Mucosa of stomach (tissue), 1 donor: ENCODE measurements around the gene POLR3K.
"Not testable (repeated sequence)": the region's sequence is repeated elsewhere in the genome, so short reads cannot be mapped to it uniquely, and the experiment has no call there.

Experiments
- H3K27me3 ChIP-seq: one replicate; pipeline ENCODE4 v1.7.0; 2013; ENCODE audit warnings: mild to moderate bottlenecking, low read length; ENCODE audit not compliant: control insufficient read depth, insufficient read depth
- H3K36me3 ChIP-seq: one replicate; pipeline ENCODE4 v1.7.0; 2013; ENCODE audit warnings: low read length; ENCODE audit not compliant: control insufficient read depth, insufficient read depth
- H3K4me1 ChIP-seq: one replicate; pipeline ENCODE4 v1.7.0; 2013; ENCODE audit warnings: mild to moderate bottlenecking, low read length; ENCODE audit not compliant: control insufficient read depth, insufficient read depth
- H3K4me3 ChIP-seq: one replicate; pipeline ENCODE4 v1.7.0; 2013; ENCODE audit warnings: low read length
- H3K9ac ChIP-seq: one replicate; pipeline ENCODE4 v1.7.0; 2013; ENCODE audit warnings: mild to moderate bottlenecking, low read length, moderate library complexity
- H3K9me3 ChIP-seq: one replicate; pipeline ENCODE4 v1.7.0; 2013; ENCODE audit warnings: mild to moderate bottlenecking, low read length, moderate library complexity; ENCODE audit not compliant: control insufficient read depth
- donor health status: Pancreatic carcinoma.

Gene POLR3K

DNA sequence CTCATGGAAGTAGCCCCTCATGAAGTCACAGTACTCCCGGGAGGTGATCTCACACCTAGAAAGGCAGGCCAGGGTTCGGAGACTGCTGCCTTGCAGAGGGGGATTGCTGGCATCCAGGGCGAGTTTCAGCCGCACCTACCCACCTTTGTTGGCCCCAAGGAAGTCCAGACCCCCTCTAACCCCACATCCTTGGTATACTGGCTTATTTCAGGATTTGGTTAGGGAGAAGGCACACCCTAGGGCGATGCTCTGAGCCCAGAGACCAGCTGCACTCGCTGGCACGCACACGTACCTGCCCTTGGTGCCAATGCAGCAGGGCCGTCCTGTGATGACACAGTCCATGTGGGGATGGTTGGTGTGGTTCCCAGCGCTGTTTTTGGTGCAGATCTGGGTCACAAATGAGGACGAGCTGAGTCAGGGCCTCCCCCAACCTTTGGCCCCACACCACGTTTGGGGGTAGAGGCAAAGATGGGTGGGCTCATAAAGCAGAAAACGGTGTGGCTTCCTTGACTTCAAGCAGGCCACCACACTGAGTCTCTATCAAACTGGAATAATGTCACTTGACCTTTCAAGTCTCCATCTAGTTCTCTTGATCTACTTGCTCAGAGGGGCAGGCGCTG lies 6.1 kb upstream of the POLR3K start:
- Histone ChIP-seq H3K36me3 (peaks cover 13% of the 10 kb centered on the region), H3K4me1 (no peaks in the 10 kb centered on the region), H3K9me3 (no peaks in the 10 kb centered on the region), H3K9ac (no peak overlapping the region), H3K4me3 (no peak overlapping the region), H3K27me3 (no peaks in the 10 kb centered on the region)

DNA sequence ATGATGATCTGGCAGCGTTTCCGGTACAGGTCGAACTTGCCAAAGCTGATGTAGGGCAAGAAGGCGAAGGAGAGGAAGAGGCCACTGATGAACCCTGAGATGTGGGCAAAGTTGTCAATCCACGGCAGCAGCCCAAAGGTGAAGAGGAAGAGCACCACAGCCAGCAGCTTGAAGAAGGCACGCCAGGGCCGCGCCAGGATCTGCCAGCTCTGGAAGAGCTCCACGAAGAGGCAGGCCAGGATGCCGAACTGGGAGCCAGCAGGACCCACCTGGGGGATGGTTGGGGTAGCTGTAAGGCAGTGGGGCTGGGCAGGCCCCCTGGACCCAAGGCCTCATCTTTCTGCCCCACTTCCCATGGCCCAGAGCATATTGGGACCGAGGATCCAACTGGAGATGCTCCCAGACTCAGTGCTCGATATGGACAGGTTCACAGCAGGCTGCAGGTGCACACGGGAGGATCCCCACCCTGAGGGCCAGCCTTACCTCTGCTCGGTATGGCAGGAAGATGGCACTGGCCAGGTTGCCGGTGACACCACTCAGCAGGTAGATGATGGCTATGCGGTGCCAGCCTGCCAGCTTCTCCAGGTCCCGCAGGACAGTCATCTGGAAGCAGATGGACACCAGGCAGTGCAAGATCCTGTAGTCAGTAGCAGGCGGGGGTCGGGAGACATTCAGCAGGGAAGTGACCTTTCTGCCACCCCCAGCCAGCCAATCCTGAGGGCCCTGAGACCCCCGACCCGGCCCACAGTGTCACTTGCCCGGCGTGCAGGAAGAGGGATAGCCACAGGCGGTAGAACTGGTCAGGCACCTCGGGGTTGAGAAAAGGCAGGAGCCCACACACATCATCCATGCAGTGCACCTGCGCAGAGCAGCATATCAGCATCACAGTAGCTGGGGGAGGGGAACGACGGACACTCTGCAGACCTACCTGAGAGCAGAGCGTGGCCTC lies 5.4 kb upstream of the POLR3K start:
- H3K4me3 ChIP-seq, result no peak overlapping the region
- no peaks in the 10 kb centered on the region for H3K27me3 ChIP-seq
- no peak overlapping the region for H3K9ac ChIP-seq
- peaks cover 13% of the 10 kb centered on the region for H3K36me3 ChIP-seq
- peaks cover 5% of the 10 kb centered on the region for H3K4me1 ChIP-seq
- H3K9me3 ChIP-seq, result no peaks in the 10 kb centered on the region

DNA sequence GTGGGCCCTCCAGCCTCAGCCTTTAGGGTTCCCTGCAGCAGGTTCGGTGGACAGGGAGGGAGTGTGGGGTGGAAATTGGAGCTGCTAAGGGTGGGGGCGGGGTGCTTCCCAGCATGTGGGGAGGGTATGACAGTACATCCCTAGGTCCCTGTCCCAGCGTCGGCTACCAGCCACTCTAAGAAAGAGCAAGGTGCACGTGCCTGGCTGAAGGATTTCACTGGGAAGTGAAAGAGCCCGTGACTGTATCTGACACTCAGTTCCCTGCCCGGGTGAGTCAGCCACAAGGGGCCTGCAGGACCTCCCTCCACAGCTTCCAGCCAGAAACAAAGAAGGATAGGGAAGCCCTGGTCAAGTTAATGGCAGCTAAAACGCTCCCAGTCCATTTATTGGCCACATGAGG lies 4.3 kb upstream of the POLR3K start:
- H3K9me3 ChIP-seq, result no peaks in the 10 kb centered on the region
- H3K4me3 ChIP-seq, result no peak overlapping the region
- H3K4me1 ChIP-seq, result peaks cover 5% of the 10 kb centered on the region
- H3K27me3 ChIP-seq, result no peaks in the 10 kb centered on the region
- peaks cover 13% of the 10 kb centered on the region for H3K36me3 ChIP-seq
- no peak overlapping the region for H3K9ac ChIP-seq

DNA sequence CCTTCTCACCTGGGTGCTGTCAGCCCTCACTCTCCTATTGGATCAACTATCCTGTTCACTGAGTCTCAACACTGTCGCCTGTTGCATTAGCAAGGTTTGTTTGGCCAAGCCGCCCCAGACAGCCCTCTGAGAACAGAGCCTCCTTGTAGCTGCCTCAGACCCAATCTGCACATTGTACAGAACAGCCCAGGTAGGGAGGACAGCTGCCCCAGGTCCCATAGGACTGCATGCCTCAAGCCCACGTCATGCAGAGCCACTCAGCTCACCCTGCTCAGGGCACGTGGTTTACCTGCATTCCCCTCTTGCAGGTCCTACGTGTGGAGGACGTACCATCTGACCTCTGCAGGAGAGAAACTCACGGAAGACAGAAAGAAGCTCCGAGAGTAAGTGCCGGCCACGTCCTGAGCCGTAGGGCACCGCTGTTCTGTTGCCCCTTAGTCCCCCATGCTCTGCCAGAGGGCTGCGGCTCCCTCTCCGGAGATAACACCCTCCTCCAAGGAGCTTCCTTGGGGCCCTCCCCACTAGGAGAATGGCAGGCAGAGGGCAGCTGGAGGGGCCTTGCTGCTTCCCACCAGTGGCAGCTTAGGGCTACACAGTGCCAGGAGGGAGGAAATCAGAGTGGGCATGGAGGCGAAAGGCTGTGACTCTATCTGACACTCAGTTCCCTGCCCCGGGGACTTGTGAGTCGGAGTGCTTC lies 3.0 kb upstream of the POLR3K start:
- Histone ChIP-seq H3K27me3 (no peaks in the 10 kb centered on the region), H3K36me3 (peaks cover 13% of the 10 kb centered on the region), H3K4me3 (no peak overlapping the region), H3K9me3 (no peaks in the 10 kb centered on the region), H3K9ac (no peak overlapping the region), H3K4me1 (peaks cover 7% of the 10 kb centered on the region)

DNA sequence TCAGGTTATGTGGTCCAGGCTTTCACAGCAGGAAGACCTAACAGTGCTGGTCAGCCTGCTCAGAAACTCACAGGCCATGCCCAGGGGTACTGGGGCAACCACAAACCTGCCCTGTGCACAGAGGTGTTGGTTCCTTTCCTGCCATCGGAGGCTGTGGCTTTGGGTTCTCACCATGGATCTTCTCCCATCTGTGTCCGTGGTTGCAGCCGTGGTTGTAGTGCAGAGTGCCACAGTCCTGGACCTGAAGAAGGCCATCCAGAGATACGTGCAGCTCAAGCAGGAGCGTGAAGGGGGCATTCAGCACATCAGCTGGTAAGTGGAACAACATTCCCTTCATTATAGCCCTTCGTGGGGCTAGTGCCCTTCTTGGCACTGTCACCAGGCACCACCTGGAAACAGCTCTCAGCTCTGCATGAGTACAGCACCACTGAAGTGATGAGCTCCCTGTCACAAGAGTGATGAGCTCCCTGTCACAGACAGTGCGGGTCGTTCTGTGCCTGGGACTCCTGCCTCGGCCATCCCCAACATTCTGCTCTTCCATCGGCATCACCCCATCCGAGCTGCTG lies 2.2 kb upstream of the POLR3K start:
- no peaks in the 10 kb centered on the region for H3K9me3 ChIP-seq
- no peaks in the 10 kb centered on the region for H3K27me3 ChIP-seq
- no peak overlapping the region for H3K9ac ChIP-seq
- H3K36me3 ChIP-seq, result peaks cover 13% of the 10 kb centered on the region
- peaks cover 14% of the 10 kb centered on the region for H3K4me1 ChIP-seq
- no peak overlapping the region for H3K4me3 ChIP-seq

DNA sequence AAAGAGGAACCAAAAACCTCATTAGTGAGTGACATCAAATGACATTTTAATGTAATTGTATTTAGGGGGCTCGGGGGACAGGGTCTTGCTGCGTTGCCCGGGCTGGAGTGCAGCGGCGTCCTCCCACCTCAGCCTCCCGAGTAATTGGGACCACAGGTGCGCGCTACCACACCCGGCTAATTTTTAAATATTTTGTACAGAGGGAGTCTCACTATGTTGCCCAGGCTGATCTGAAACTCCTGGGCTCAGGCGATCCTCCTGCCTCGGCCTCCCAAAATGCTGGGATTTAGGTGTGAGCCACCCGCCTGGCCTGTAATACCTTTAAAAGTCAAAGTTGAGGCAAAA lies 801 bp upstream of the POLR3K start:
- peak overlapping the region; percentile 80 for H3K9ac ChIP-seq
- H3K36me3 ChIP-seq, result peaks cover 13% of the 10 kb centered on the region
- peak overlapping the region; percentile 60 for H3K4me3 ChIP-seq
- peaks cover 14% of the 10 kb centered on the region for H3K4me1 ChIP-seq
- H3K27me3 ChIP-seq, result no peaks in the 10 kb centered on the region
- H3K9me3 ChIP-seq, result no peaks in the 10 kb centered on the region

DNA sequence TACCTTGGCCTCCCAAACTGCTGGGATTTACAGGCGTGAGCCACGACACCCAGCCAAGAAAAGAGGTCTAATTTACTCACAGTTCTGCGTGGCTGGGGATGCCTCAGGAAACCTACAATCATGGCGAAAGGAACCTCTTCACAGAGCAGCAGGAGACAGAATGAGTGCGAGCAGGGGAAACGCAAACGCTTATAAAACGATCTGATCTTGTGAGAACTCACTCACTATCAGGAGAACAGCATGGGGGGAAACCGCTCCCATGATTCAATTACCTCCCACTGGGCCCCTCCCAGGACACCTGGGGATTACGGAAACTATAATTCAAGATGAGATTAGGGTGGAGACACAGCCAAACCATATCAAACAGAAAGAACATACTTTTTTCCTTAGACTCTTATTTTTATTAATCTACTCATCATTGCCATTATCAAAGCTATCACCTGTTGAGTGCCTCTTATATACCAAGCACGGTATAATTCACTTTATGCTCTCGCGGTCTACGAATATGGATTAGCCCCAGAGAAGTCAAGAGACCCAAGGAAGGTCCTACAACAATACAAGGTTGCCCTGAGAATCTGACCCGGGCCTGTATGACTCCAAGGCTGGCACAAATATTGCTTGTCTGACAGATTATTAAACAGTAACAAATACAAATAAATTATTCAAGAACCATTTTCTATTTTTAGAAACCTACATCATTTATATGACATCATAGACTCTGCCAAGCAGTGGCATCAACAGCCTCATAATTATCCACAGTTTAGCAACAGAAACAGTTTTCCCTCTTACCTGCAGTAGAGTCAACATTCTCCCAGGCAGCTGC lies 2.4 kb downstream of the POLR3K start:
- Histone ChIP-seq H3K9me3 (no peaks in the 10 kb centered on the region), H3K36me3 (peaks cover 8% of the 10 kb centered on the region), H3K4me1 (peaks cover 15% of the 10 kb centered on the region), H3K9ac (no peak overlapping the region), H3K27me3 (no peaks in the 10 kb centered on the region), H3K4me3 (no peak overlapping the region)

DNA sequence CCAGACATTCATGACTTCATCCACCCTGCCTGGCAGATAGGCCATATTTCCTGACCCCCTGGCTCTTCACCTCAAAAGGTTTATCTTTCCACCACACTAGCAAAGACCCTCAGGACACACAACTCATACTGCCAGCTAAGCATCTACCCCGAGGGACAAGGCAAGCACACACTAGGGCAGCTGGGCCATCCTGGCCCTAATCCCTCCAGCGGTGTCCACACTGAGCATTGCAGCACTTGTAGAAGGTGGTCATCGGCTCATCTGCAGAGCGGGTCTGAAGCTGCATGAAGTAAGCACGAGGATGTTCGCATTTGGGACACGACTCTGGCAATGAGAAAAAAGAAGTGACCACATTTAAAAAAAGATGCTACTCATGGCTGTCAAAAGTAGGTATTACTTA lies 6.2 kb downstream of the POLR3K start:
- no peak overlapping the region for H3K4me3 ChIP-seq
- H3K4me1 ChIP-seq, result peaks cover 25% of the 10 kb centered on the region
- no peak overlapping the region for H3K9ac ChIP-seq
- no peaks in the 10 kb centered on the region for H3K9me3 ChIP-seq
- peaks cover 4% of the 10 kb centered on the region for H3K36me3 ChIP-seq
- no peaks in the 10 kb centered on the region for H3K27me3 ChIP-seq

DNA sequence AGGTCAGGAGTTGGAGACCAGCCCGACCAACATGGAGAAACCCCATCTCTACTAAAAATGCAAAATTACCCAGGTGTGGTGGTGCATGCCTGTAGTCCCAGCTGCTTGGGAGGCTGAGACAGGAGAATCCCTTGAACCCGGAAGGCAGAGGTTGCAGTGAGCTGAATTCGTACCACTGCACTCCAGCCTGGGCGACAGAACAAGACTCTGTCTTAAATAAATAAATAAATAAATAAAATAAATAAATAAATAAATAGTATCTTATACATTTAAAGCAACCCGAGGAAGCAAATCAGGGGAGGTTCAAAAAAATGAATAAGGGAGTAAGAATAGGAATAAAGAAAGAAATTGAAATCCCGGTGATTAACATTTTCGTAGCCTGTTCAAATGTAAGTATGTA lies 6.9 kb downstream of the POLR3K start:
- H3K4me1 ChIP-seq, result peaks cover 24% of the 10 kb centered on the region
- not testable (repeated sequence) for H3K9me3 ChIP-seq, H3K36me3 ChIP-seq, H3K9ac ChIP-seq, H3K27me3 ChIP-seq, H3K4me3 ChIP-seq

DNA sequence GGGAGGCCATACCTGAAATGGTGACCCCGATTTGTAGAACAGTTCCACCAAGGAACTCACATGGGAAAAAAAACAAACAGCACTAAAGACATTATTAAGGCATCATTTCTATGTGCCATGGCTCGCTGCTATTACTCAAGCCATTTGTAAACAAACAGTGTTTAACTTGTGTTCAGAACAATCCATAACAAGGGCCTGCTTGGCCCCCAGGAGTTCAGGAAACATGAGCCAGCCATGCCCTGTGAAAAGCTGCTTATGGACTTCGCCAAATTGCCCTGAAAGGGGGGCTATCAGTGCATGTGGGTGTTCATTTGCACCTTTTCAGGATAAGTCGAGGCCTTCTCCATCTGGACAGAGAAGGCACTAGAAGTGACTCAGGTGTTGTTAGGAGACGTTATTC lies 8.0 kb downstream of the POLR3K start:
- H3K4me3 ChIP-seq, result no peak overlapping the region
- no peaks in the 10 kb centered on the region for H3K9me3 ChIP-seq
- H3K4me1 ChIP-seq, result peaks cover 16% of the 10 kb centered on the region
- H3K27me3 ChIP-seq, result no peaks in the 10 kb centered on the region
- H3K36me3 ChIP-seq, result peaks cover 4% of the 10 kb centered on the region
- no peak overlapping the region for H3K9ac ChIP-seq

DNA sequence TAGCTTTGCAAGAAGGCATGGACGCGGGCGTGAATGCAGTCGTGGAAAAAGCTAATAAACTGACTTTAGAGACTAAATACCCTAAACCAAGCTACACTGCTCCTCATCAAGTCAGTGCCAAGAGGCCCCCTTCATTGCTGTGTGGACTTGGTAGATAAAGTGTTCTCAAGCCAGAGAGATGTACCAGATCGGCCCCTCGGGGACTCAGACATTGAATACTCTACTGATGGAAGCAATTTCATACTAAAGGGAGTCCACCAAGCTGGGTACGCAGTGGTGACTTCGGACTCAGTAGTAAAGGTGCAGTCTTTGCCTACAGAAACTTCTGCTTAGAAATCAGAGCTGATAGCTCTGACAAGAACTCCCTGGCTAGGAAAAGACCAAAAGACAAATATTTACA lies 8.8 kb downstream of the POLR3K start:
- Histone ChIP-seq H3K36me3 (peaks cover 4% of the 10 kb centered on the region), H3K4me3 (no peak overlapping the region), H3K9me3 (no peaks in the 10 kb centered on the region), H3K4me1 (peaks cover 16% of the 10 kb centered on the region), H3K27me3 (no peaks in the 10 kb centered on the region), H3K9ac (no peak overlapping the region)
